Endothelial cell of umbilical vein (primary cell): ENCODE results near the gene PF4V1. TPM values are rescaled to one million over a fixed set of nuclear protein-coding genes. Genes with fewer than 3 reads are reported as not detected.

Experiments used
- BruUV-seq: library from RNA; stranded (reverse); fragments of 400-500 nt; replicated peaks from 2 replicates; lab custom pipeline; 2021; lab: Mats Ljungman, UMichigan
- CTCF ChIA-PET: fragments of 300-600, 350-600 bp; sonication (Branson Sonifier 250); formaldehyde crosslinking; loops from one replicate; lab custom pipeline; 2021; ENCODE audit warnings: antibody characterized with exemption, inconsistent platforms; lab: Charles Lee
- POLR2A ChIA-PET: fragments of 300-600, 350-600 bp; sonication (Branson Sonifier 250); formaldehyde crosslinking; loops from one replicate; lab custom pipeline; 2021; ENCODE audit warnings: antibody characterized with exemption, inconsistent platforms; lab: Charles Lee
- DNase-seq: peaks from one replicate; pipeline ENCODE4 v3.0.0-alpha.2; 2011; ENCODE audit warnings: low read depth, low spot score
- FAIRE-seq: peaks from 2 replicates; lab custom pipeline; 2011; peaks lifted over from hg19 to GRCh38; lab: Jason Lieb, UNC
- H2AFZ ChIP-seq: 2 replicates; pipeline ENCODE4 v1.6.0; 2012; ENCODE audit warnings: low read depth, low read length, control low read depth, inconsistent platforms
- H3K27ac ChIP-seq: 2 replicates; pipeline ENCODE4 v1.5.1; 2011; ENCODE audit warnings: low read depth, mild to moderate bottlenecking, control low read depth, low read length, moderate library complexity; ENCODE audit not compliant: insufficient read depth
- H3K27me3 ChIP-seq, 2 experiments: 2 replicates each; pipeline versions ENCODE4 v1.6.0 to v1.6.1; 2011; ENCODE audit warnings: low read length in 2 of 2, mixed read lengths in 1 of 2; ENCODE audit not compliant: control insufficient read depth in 2 of 2, insufficient read depth in 2 of 2
- H3K36me3 ChIP-seq, 2 experiments: 2 replicates in 1 of 2; 3 replicates in 1 of 2; pipeline ENCODE4 v1.5.1; 2011; ENCODE audit warnings: low read length in 2 of 2, mild to moderate bottlenecking in 1 of 2, moderate library complexity in 1 of 2; ENCODE audit not compliant: control insufficient read depth in 2 of 2, insufficient read depth in 2 of 2; ENCODE audit errors: extremely low read depth in 1 of 2
- H3K4me1 ChIP-seq: 3 replicates; pipeline ENCODE4 v1.5.1; 2011; ENCODE audit warnings: mild to moderate bottlenecking, low read length; ENCODE audit not compliant: control insufficient read depth, insufficient read depth; ENCODE audit errors: extremely low read depth
- H3K4me2 ChIP-seq: 2 replicates; pipeline ENCODE4 v1.6.1; 2011; ENCODE audit warnings: low read length, control low read depth, mixed read lengths; ENCODE audit not compliant: insufficient read depth
- H3K4me3 ChIP-seq, 3 experiments: fragments of 200-600 bp in 1 of 3; sonication (generic), shearing (Covaris generic) in 1 of 3; replicated peaks in 1 of 3; 2 replicates each; pipeline ENCODE4 v1.5.1; 2011 to 2016; ENCODE audit warnings: control low read depth in 3 of 3, low read length in 3 of 3, mild to moderate bottlenecking in 2 of 3, inconsistent platforms in 1 of 3, low read depth in 1 of 3, moderate library complexity in 1 of 3; ENCODE audit not compliant: insufficient read depth in 1 of 3
- H3K79me2 ChIP-seq: 2 replicates; pipeline ENCODE4 v1.6.0; 2012; ENCODE audit warnings: low read length, inconsistent platforms; ENCODE audit not compliant: control insufficient read depth, insufficient read depth
- H3K9ac ChIP-seq: replicated peaks from 2 replicates; pipeline ENCODE3; 2011; ENCODE audit warnings: low read length, control low read depth; ENCODE audit not compliant: insufficient read depth; ENCODE audit errors: extremely low read depth
- H3K9me1 ChIP-seq: replicated peaks from 3 replicates; pipeline ENCODE4 v1.6.0; 2011; ENCODE audit warnings: mild to moderate bottlenecking, low read length; ENCODE audit not compliant: control insufficient read depth, insufficient read depth; ENCODE audit errors: extremely low read depth
- H3K9me3 ChIP-seq: replicated peaks from 2 replicates; pipeline ENCODE4 v1.5.1; 2012; ENCODE audit warnings: low read length, inconsistent platforms; ENCODE audit not compliant: control insufficient read depth, insufficient read depth
- H4K20me1 ChIP-seq: replicated peaks from 2 replicates; pipeline ENCODE3; 2011; ENCODE audit warnings: mild to moderate bottlenecking, low read length; ENCODE audit not compliant: control insufficient read depth, insufficient read depth; ENCODE audit errors: extremely low read depth
- EZH2 ChIP-seq: IDR thresholded peaks from 2 replicates; pipeline ENCODE4 v1.6.1; 2012; ENCODE audit warnings: borderline replicate concordance, low read depth, mild to moderate bottlenecking, moderate library complexity, low read length, inconsistent platforms; ENCODE audit not compliant: severe bottlenecking
- FOS ChIP-seq: IDR thresholded peaks from 2 replicates; pipeline ENCODE4 v1.6.1; 2011; ENCODE audit warnings: mild to moderate bottlenecking, low read length, moderate library complexity, borderline replicate concordance; ENCODE audit not compliant: insufficient read depth
- GATA2 ChIP-seq: IDR thresholded peaks from 2 replicates; pipeline ENCODE4 v1.7.0; 2011; ENCODE audit warnings: low read depth, mild to moderate bottlenecking, moderate library complexity, mixed read lengths, low read length; ENCODE audit not compliant: insufficient read length, insufficient read depth
- JUN ChIP-seq: IDR thresholded peaks from 2 replicates; pipeline ENCODE4 v1.6.1; 2011; ENCODE audit warnings: borderline replicate concordance, low read depth; ENCODE audit not compliant: insufficient read length, insufficient read depth
- MAX ChIP-seq: IDR thresholded peaks from 2 replicates; pipeline ENCODE4 v1.6.1; 2011; ENCODE audit not compliant: insufficient read depth, insufficient read length
- MYC ChIP-seq: IDR thresholded peaks from one replicate; pipeline ENCODE4 v1.6.1; 2011; ENCODE audit warnings: mild to moderate bottlenecking, low read depth, low read length
- POLR2A ChIP-seq: IDR thresholded peaks from 2 replicates; pipeline ENCODE4 v1.6.1; 2012; ENCODE audit warnings: low read depth, mild to moderate bottlenecking, control low read depth, low read length
- POLR2AphosphoS5 ChIP-seq: IDR thresholded peaks from 2 replicates; pipeline ENCODE4 v1.6.1; 2012; ENCODE audit warnings: low read depth, mild to moderate bottlenecking, control low read depth, low read length, moderate library complexity; ENCODE audit not compliant: insufficient read depth
- dilution Hi-C: fragments of 300-500 bp; cut with MboI; formaldehyde crosslinking; loops from one replicate; pipeline ENCODE4 v1.15.0; 2019; ENCODE audit warnings: low sequenced_read_pairs; ENCODE audit not compliant: extremely low pct_ligation_motif_present
- intact Hi-C: fragments of 100-400 bp; cut with micrococcal nuclease; formaldehyde crosslinking; loops from one replicate; pipeline ENCODE4 v1.10.0; 2022
- polyA plus RNA-seq, 4 experiments: library from polyadenylated mRNA; depleted of rRNA in 3 of 4; stranded (reverse) in 3 of 4; unstranded in 1 of 4; fragments of >200 nt; gene quantifications; 2 replicates each; pipeline versions ENCODE4 v1.2.1 to v1.2.3, GENCODE V29; 2011 to 2012; ENCODE audit warnings: missing spikeins in 1 of 4
- total RNA-seq: library from RNA; stranded (reverse); gene quantifications from 2 replicates; pipeline ENCODE4 v1.2.3, GENCODE V29; 2021
- TF ChIP-seq, protein P1 (sequence below), 2 donors: IDR thresholded peaks; 1 replicate in 1 of 2; 2 replicates in 1 of 2; pipeline ENCODE4 v1.5.1; 2011; ENCODE audit warnings: low read length in 2 of 2, mild to moderate bottlenecking in 2 of 2, moderate library complexity in 2 of 2, control low read depth in 1 of 2, inconsistent platforms in 1 of 2, low read depth in 1 of 2; ENCODE audit not compliant: insufficient read depth in 1 of 2; ENCODE audit errors: extremely low read depth in 1 of 2

The PF4V1 gene
- total and polyA plus RNA-seq, 2 donors (not counting 3 experiments of a cell fraction or from before 2014, with no cell fraction given) = not detected

GRCh38 chr4:73843369-73843768 lies 9.7 kb upstream of the PF4V1 start:
- TF ChIP-seq EZH2 (no peak), FOS (no peak), POLR2AphosphoS5 (no peak), GATA2 (no peak), POLR2A (no peak), MAX (no peak), MYC (no peak)
- no TSS peak for BruUV-seq
- no peaks in the 10 kb centered on the region for H4K20me1 ChIP-seq
- H3K79me2 ChIP-seq = no peaks in the 10 kb centered on the region
- no peaks in the 10 kb centered on the region for H3K36me3 ChIP-seq
- H3K27me3 ChIP-seq = no peaks in the 10 kb centered on the region
- intact Hi-C loops = loop anchor here (5.0 kb wide), 1 partner anchor 181 kb away; no protein-coding TSS in a partner anchor
- no peak overlapping the region for H3K4me2 ChIP-seq
- dilution Hi-C loops = no loop called here
- ChIA-PET CTCF (interaction anchor here (0.7 to 2.8 kb wide), 9 partner anchors 8 to 181 kb away, joined by 3 to 11 read pairs (median 4); partner anchors contain the start of gene PF4V1), POLR2A (no interaction called here)
- H3K9me3 ChIP-seq = no peaks in the 10 kb centered on the region
- DNase-seq = no peak
- H3K9ac ChIP-seq = no peak overlapping the region
- no peak for FAIRE-seq
- no peaks in the 10 kb centered on the region for H3K9me1 ChIP-seq
- H3K27ac ChIP-seq = no peak overlapping the region
- peaks cover 30% of the 10 kb centered on the region for H3K4me1 ChIP-seq
- no peak overlapping the region for H2AFZ ChIP-seq
- H3K4me3 ChIP-seq = no peak overlapping the region

DNA sequence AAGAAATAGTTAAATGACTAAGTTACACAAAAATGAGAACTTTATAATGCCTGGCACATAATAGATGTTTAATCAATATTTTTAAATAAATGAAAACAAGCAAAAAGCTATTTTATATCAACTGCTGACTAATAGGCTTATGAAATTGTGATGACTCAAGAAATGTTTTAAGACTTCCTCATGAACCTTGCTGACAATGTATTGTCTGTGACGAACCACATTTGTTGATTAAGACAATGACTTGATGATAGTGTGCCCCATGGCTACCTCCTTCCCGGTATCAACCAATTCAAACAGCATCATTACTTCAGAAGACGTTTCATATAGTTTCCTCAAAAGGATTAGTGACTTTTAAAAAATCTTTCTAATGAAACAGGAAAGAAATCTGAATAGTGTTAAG lies 8.8 kb upstream of the PF4V1 start:
- peak; percentile 94 for FAIRE-seq
- H3K9me3 ChIP-seq = no peaks in the 10 kb centered on the region
- H3K36me3 ChIP-seq = no peaks in the 10 kb centered on the region
- H3K4me2 ChIP-seq = peak overlapping the region; percentile 70
- BruUV-seq = no TSS peak
- H3K4me1 ChIP-seq = peaks cover 30% of the 10 kb centered on the region
- H3K9me1 ChIP-seq = no peaks in the 10 kb centered on the region
- ChIA-PET CTCF (interaction anchor here (1.0 to 2.2 kb wide), 8 partner anchors 7 to 114 kb away, joined by 3 to 11 read pairs (median 3); partner anchors contain the start of genes CXCL8 and PF4V1), POLR2A (no interaction called here)
- intact Hi-C loops = loop anchor here (5.0 kb wide), 1 partner anchor 182 kb away; no protein-coding TSS in a partner anchor
- DNase-seq = peak; percentile 57
- H4K20me1 ChIP-seq = no peaks in the 10 kb centered on the region
- dilution Hi-C loops = no loop called here
- H3K79me2 ChIP-seq = no peaks in the 10 kb centered on the region
- no peak overlapping the region for H3K4me3 ChIP-seq
- peak overlapping the region; percentile 74 for H2AFZ ChIP-seq
- TF ChIP-seq, protein P1, sequence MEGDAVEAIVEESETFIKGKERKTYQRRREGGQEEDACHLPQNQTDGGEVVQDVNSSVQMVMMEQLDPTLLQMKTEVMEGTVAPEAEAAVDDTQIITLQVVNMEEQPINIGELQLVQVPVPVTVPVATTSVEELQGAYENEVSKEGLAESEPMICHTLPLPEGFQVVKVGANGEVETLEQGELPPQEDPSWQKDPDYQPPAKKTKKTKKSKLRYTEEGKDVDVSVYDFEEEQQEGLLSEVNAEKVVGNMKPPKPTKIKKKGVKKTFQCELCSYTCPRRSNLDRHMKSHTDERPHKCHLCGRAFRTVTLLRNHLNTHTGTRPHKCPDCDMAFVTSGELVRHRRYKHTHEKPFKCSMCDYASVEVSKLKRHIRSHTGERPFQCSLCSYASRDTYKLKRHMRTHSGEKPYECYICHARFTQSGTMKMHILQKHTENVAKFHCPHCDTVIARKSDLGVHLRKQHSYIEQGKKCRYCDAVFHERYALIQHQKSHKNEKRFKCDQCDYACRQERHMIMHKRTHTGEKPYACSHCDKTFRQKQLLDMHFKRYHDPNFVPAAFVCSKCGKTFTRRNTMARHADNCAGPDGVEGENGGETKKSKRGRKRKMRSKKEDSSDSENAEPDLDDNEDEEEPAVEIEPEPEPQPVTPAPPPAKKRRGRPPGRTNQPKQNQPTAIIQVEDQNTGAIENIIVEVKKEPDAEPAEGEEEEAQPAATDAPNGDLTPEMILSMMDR (IDR thresholded peaks at IDR 0.05; ENCODE audit: extremely low read depth in 1 of 2, insufficient read depth in 1 of 2, low read depth in 1 of 2, low read length in 2 of 2) = no peak
- TF ChIP-seq FOS = peak; percentile 77
- TF ChIP-seq MYC = no peak
- TF ChIP-seq MAX = no peak
- TF ChIP-seq POLR2A = no peak
- TF ChIP-seq JUN = peak; percentile 54
- TF ChIP-seq POLR2AphosphoS5 = peak; percentile 41
- TF ChIP-seq EZH2 = no peak
- TF ChIP-seq GATA2 = peak; percentile 64
- H3K27me3 ChIP-seq = no peaks in the 10 kb centered on the region
- peak overlapping the region; percentile 46 for H3K27ac ChIP-seq
- no peak overlapping the region for H3K9ac ChIP-seq
